ENCODE data around the gene UQCRQ.
A peak's percentile ranks its signal among the peaks of the same experiment; 100 is the strongest.

The UQCRQ gene

GRCh38 chr5:132866342-132867045, at the start of gene UQCRQ, which contains the start of gene GDF9:
TSS of gene UQCRQ (plus strand) at chr5:132866642. CDS start at chr5:132866882, 240 bp downstream.
TSS of gene GDF9 (minus strand) at chr5:132866469. CDS start at chr5:132864533, 1,936 bp downstream.
- peak; percentile 99 for DNase-seq (ENCODE audit: low spot score)

GRCh38 chr5:132817011-132817410, 49.4 kb upstream of the UQCRQ start:
- no peak for DNase-seq (ENCODE audit: low spot score)

GRCh38 chr5:132819468-132819867, 47.0 kb upstream of the UQCRQ start:
- DNase-seq (ENCODE audit: low spot score) = no peak

DNA sequence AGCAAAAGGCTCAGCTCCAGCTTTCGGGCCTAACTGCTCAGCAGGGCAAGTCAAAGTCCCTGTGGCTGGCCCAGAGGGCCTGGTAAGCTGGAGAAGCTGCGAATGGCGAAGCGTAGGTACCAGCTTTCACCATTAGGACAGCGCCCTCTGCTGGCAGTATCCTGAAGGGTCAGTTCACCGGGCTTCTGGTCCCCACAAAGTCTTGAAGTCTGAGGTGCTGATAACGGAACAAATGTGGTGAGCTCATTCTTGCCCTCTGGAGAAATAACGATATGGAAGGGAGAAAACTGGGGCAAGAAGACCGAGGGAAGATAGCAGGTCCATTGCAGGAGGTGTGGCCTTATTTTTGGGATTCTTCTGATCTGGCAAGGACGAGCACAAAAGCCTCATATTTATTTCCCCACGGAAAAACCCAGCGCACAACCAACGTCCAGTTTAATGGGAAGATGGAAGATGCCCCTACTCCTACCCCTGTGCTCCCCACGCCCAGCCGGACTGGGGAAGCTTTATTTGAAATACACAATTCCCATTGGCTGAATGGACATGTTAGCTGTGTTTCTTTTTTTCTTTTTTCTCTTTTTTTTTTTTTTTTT, 46.2 kb upstream of the UQCRQ start:
- DNase-seq (ENCODE audit: low spot score) = peak; percentile 88

GRCh38 chr5:132821350-132821749, 45.1 kb upstream of the UQCRQ start:
- no peak for DNase-seq (ENCODE audit: low spot score)

DNA sequence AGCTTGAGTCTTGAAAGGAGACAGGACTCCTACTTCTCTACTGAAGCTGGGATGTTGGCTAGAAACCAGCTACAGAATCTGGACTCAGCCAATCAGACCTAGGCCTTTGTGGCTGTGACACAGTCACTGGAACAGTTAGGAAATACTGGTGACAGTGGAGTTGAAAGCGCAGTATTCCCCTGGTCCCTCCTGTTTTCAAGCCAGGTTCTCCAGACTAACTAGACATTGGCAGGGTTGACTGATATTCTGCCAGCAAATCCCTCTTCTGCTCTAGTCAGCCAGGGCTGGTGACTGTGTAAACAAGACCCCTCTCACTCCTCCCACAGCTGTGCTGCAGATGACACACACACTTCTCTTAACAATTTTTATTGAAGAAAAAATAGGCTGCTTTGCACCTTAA, 44.7 kb upstream of the UQCRQ start:
- DNase-seq (ENCODE audit: low spot score) = no peak

GRCh38 chr5:132822650-132823480, 43.6 kb upstream of the UQCRQ start:
- DNase-seq (ENCODE audit: low spot score) = peak; percentile 61

- DNase-seq (ENCODE audit: low spot score) = peak; percentile 50
These were observed 42.9 kb upstream of the UQCRQ start for GRCh38 chr5:132823481-132824050.

DNA sequence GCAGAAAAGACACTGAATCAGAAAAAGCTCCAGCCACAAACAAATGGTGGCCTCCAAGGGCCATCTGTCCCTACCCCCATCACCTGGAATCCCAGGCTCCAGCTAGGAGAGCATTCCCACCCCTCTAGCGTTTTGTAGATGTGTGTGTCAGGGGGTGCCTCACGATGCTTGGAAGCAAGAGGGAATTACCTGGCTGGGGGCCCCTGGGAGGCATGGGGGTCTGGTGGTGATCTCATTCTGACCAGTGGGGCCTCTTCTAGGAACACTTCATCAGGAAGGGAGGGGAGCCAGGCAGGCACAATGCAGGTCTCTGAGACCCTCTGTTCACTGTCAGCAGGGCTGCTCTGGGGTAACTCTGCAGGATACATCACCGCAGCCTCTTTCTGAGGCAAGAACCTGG, 42.0 kb upstream of the UQCRQ start:
- DNase-seq (ENCODE audit: low spot score) = no peak

DNA sequence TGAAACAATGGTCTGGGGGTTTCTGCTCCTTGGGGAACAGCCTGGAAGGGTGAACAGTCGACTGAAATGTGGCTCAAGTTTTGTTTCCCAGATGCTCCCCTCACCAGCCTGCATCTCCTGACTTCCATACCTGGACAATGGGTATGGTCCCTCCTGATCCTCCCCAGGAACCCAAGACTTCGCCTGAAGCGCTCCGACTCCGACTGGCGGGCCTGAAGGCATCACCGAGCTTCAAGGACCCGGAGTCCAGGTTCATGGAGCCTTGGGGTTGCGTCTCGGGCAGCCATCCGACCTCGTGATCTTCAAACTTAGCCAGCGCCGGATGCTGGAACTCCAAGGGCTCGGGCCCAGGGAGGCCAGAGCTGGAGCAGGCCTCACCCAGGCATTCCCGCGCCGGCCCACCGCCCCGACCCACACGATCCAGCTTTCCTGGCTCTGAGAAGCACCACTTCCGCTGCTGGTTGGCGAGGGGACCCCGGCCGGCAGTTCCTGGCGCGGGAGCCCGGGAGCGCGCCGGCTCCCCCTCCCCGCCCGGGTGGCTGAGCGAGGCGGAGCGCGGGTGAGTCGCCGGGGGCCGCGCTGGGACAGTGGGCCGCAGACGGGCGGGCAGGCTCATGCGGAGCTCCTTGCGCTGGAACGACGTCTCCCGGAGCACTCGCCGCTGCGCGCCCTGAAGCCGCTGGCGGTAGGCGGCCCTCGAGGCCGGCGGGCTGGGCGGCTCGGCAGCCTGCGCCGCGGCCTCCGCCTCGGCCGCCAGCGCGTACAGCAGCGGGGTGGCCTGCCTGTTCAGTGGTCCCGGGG, 41.2 kb upstream of the UQCRQ start:
- DNase-seq (ENCODE audit: low spot score) = no peak

GRCh38 chr5:132825834-132826391, 40.5 kb upstream of the UQCRQ start:
- DNase-seq (ENCODE audit: low spot score) = no peak

GRCh38 chr5:132826424-132827082, 39.9 kb upstream of the UQCRQ start:
- no peak for DNase-seq (ENCODE audit: low spot score)

DNA sequence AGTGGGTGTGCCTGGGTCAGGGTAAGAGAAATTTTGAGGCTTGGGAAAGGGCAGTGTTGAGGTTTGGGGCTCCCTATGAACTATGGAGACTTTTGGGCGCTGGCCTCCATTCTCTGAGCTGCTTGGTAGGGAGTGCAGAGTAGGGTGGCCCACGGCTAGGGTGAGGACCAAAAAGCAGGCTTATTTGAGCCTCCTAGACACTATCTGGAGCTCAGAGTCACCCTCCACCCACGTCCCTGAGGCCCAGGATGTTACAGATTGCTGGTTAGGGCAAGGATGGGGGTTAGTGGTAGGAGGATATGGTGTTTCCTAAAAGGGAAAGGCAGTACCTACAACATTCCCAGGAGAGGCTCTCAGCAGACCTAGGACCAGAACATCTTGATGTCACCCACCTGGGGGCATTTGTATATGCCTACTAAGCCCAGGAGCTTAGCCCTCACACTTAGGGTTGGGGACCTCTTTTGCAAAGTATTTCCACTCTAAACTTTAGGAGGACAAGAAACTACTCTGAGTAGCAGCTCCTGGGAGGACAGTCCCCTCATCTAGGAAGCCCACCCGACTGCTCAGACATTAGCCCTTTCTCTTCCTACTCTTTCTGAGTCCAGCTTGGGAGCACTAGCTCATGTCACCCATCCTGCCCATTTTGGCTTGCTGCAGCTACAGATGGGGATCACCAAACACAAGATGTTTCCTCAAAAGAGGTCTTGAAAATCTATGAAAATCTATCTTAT, 38.3 kb upstream of the UQCRQ start:
- DNase-seq (ENCODE audit: low spot score) = no peak

- no peak for DNase-seq (ENCODE audit: low spot score)
These were observed 37.5 kb upstream of the UQCRQ start for GRCh38 chr5:132828846-132829494.

- peak; percentile 76 for DNase-seq (ENCODE audit: low spot score)
These were observed 36.6 kb upstream of the UQCRQ start for GRCh38 chr5:132829742-132830435.

DNA sequence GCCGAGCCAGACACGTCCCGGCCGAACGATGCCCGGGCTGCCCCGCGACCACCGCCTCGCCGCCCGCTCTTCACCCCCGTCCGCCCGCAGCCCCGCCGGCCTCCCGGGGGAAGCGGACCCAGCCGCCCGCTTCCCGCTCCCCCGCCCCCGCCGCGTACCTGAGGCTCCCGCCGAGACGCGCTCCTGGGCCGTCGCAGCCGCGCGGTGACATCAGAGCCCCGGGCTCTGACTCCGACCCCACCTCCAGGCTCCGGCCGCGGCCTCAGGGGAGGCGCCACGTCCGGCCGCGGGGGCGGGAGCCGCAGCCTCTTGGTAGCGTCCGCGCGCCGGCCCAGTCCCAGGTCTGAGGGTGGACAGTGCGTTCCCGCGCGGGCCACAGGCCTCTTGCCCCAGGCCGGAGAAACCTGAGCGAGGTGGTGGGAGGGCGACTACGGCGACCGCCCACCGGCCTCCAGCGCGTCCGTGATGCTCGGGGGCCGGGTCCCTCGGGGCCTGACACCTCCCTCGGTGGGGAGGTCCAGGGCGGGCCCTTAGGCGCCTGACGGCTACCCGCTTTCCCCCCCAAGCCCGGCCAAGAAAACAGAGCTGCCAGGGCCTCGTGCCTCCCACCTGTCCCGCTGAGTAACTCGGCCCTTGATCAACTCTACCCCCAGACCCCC, 35.9 kb upstream of the UQCRQ start, which contains the start of gene SHROOM1:
TSS of gene SHROOM1 (minus strand) at position 212 of the 659 bp plus-strand sequence. CDS start 4,507 bp downstream, outside the sequence.
- DNase-seq (ENCODE audit: low spot score) = peak; percentile 83

GRCh38 chr5:132831095-132831860, 35.2 kb upstream of the UQCRQ start:
- no peak for DNase-seq (ENCODE audit: low spot score)
